Esophagus muscularis mucosa (tissue), 4 donors: ENCODE measurements around the gene NUP98. TPM values are rescaled to one million over a fixed set of nuclear protein-coding genes. Genes with fewer than 3 reads are reported as not detected.

Experiments used
- DNase-seq: peaks from one replicate; pipeline ENCODE4 v3.0.0-alpha.2; 2017; ENCODE audit errors: extremely low spot score
- H3K27ac ChIP-seq, 4 donors: fragments of 200-600 bp; sonication (generic); replicated peaks in 1 of 4; 1 replicate in 3 of 4; 2 replicates in 1 of 4; pipeline ENCODE4 v1.5.1; 2016 to 2019; ENCODE audit warnings: mild to moderate bottlenecking in 1 of 4
- H3K27me3 ChIP-seq, 4 donors: fragments of 200-600 bp; sonication (generic); one replicate each; pipeline versions ENCODE4 v1.5.1 to v1.6.0; 2016 to 2019
- H3K36me3 ChIP-seq, 4 donors: fragments of 200-600 bp; sonication (generic); one replicate each; pipeline ENCODE4 v1.5.1; 2016 to 2019
- H3K4me1 ChIP-seq, 4 donors: fragments of 200-600 bp; sonication (generic); one replicate each; pipeline ENCODE4 v1.5.1; 2016 to 2019
- H3K4me3 ChIP-seq, 4 donors: fragments of 200-600 bp; sonication (generic); 1 replicate in 2 of 4; 2 replicates in 2 of 4; pipeline ENCODE4 v1.5.1; 2016 to 2019; ENCODE audit warnings: mild to moderate bottlenecking in 4 of 4, moderate library complexity in 1 of 4
- H3K9me3 ChIP-seq, 4 donors: fragments of 200-600 bp; sonication (generic); 1 replicate in 3 of 4; 2 replicates in 1 of 4; pipeline ENCODE4 v1.5.1; 2016 to 2019
- EP300 ChIP-seq: sonication (generic); formaldehyde crosslinking; IDR thresholded peaks from one replicate; pipeline ENCODE4 v1.6.1; 2017; ENCODE audit warnings: antibody characterized with exemption
- POLR2A ChIP-seq: fragments of 450-650 bp; IDR thresholded peaks from one replicate; pipeline ENCODE4 v1.6.1; 2017; ENCODE audit warnings: antibody characterized with exemption, moderate library complexity, mild to moderate bottlenecking, low read depth
- POLR2AphosphoS5 ChIP-seq, 2 donors: sonication (generic); formaldehyde crosslinking; IDR thresholded peaks; one replicate each; pipeline ENCODE4 v1.6.1; 2017; ENCODE audit warnings: antibody characterized with exemption in 2 of 2
- WGBS: methylation state at CpG from one replicate; pipeline ENCODE4 v1.1.5; 2018; 5-methylcytosine and 5-hydroxymethylcytosine counted together
- intact Hi-C: fragments of 100-400 bp; cut with DNase I; formaldehyde crosslinking; loops from one replicate; pipeline ENCODE4 v1.15.1; 2023
- total RNA-seq, 4 donors: library from RNA; depleted of rRNA; stranded (reverse); fragments of >200 nt; gene quantifications; one replicate each; pipeline versions ENCODE4 v1.1.0 to v1.2.1, GENCODE V29; 2016
- TF ChIP-seq, protein P1 (sequence below), 3 experiments: fragments of 200-600 bp in 2 of 3; fragments of 450-650 bp in 1 of 3; sonication (generic) in 2 of 3; IDR thresholded peaks; one replicate each; pipeline ENCODE4 v1.5.1; 2017 to 2019; ENCODE audit warnings: antibody characterized with exemption in 3 of 3, mild to moderate bottlenecking in 2 of 3, moderate library complexity in 1 of 3

Gene NUP98
- total RNA-seq, 4 donors from 2014 or later, result 67.7 to 117 (median 89.8) TPM

DNA sequence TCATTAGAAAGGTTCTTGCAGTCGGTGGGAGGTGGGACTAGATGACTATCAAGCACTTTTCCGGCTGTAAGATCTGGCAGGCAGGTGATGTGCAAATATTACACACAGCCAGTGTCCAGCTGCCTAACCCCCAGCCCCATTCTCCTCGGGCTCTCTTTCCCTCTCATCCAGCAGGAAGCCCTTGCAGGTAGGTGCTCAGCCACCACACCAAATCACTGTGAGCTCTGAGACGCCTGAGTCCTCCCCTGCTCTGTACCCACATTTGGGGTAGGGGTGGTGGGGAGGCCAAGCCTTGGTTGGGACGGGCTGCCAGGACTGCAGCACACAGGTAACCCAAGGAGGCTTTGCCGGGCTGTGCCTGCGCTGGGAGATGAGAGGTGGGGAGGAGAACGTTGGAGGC, 156.2 kb downstream of the NUP98 start:
- intact Hi-C loops, result no loop called here
- Histone ChIP-seq H3K36me3 (no peaks in the 10 kb centered on the region), H3K4me3 (peak overlapping the region in 1 of 4 donors; percentile 66), H3K9me3 (no peaks in the 10 kb centered on the region), H3K27me3 (peaks cover 0 to 9% (median 0%) of the 10 kb centered on the region in 4 donors), H3K27ac (no peak overlapping the region), H3K4me1 (peaks cover 11 to 22% (median 19%) of the 10 kb centered on the region in 4 donors)
- no peak for DNase-seq
- TF ChIP-seq, protein P1, sequence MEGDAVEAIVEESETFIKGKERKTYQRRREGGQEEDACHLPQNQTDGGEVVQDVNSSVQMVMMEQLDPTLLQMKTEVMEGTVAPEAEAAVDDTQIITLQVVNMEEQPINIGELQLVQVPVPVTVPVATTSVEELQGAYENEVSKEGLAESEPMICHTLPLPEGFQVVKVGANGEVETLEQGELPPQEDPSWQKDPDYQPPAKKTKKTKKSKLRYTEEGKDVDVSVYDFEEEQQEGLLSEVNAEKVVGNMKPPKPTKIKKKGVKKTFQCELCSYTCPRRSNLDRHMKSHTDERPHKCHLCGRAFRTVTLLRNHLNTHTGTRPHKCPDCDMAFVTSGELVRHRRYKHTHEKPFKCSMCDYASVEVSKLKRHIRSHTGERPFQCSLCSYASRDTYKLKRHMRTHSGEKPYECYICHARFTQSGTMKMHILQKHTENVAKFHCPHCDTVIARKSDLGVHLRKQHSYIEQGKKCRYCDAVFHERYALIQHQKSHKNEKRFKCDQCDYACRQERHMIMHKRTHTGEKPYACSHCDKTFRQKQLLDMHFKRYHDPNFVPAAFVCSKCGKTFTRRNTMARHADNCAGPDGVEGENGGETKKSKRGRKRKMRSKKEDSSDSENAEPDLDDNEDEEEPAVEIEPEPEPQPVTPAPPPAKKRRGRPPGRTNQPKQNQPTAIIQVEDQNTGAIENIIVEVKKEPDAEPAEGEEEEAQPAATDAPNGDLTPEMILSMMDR (IDR thresholded peaks at IDR 0.05), result no peak
- WGBS, result 70% methylated on average over 8 of the region's 8 CpGs

DNA sequence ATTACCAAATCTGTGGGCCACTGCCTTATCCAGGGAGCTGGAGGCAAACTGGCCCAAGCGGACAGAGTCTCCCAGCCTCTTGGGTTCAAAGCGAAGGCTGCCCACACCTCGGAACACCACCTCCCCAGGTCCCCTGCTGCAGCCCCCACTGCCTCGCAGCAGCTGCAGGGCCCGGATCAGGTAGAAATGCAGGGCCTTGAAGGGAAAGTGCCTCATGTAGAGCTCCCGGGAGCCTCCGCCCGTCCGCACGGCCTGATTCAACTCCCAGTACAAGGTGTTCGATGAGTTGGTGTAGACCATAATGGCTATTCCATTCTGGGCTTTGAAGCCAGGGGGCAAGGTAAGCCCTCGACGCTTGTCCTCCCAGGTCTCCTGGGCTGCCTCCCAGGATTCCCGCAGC, 157.5 kb downstream of the NUP98 start:
- Histone ChIP-seq H3K4me1 (peaks cover 11 to 22% (median 19%) of the 10 kb centered on the region in 4 donors), H3K27me3 (peaks cover 0 to 5% (median 0%) of the 10 kb centered on the region in 4 donors), H3K36me3 (no peaks in the 10 kb centered on the region), H3K4me3 (no peak overlapping the region), H3K9me3 (no peaks in the 10 kb centered on the region), H3K27ac (no peak overlapping the region)
- WGBS, result 92% methylated on average over 13 of the region's 14 CpGs
- intact Hi-C loops, result no loop called here
- TF ChIP-seq POLR2AphosphoS5 (IDR thresholded peaks at IDR 0.05) (no peak), POLR2A (no peak), EP300 (no peak)
- TF ChIP-seq, protein P1 (IDR thresholded peaks at IDR 0.05), result no peak
- no peak for DNase-seq

DNA sequence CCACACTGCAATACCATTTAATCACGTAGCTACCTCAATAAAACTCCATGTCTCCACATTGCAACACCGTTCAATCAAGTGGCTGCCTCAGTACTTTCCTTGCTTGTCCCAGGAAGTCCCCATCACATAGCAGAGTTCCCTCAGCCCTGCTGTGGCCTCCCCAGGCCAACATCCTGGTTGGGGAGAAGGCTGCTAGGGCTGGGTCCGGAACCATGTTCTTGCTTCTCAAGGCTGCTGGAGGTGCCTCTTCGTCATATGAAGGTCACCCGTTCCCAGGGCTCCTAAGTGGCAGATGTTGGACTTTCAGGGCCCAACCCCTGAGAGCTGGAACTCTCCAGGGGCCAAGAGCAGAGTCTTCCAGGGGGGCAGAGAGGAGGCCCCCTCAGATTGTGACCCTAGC, 158.8 kb downstream of the NUP98 start:
- no peak for DNase-seq
- Histone ChIP-seq H3K4me1 (peaks cover 9 to 22% (median 18%) of the 10 kb centered on the region in 4 donors), H3K27me3 (peaks cover 0 to 5% (median 0%) of the 10 kb centered on the region in 4 donors), H3K27ac (no peak overlapping the region), H3K36me3 (no peaks in the 10 kb centered on the region), H3K4me3 (no peak overlapping the region), H3K9me3 (no peaks in the 10 kb centered on the region)
- TF ChIP-seq EP300 (no peak), POLR2A (no peak), POLR2AphosphoS5 (IDR thresholded peaks at IDR 0.05) (no peak)
- TF ChIP-seq, protein P1 (IDR thresholded peaks at IDR 0.05), result no peak
- WGBS, result 97% methylated on average over 3 of the region's 5 CpGs
- intact Hi-C loops, result no loop called here

DNA sequence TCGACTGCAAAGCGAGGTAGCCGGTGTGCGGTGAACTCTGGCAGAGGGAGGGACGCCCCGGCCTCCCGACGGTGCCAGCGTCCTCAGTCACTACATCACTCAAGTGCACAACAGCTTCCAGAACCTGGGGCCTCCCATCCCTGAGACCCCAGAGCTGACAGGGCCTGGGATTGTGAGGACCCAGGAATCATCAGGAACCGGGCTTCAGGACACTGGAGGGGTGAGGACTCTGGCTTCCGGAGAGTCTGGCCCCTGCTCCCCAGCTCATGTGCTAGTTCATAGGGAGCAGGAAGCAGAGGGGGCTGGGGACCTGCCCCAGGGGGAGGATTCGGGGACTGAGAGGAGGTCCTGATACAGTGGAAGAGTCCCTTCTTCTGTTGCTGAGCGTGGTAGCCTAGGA, 160.2 kb downstream of the NUP98 start:
- H3K27ac ChIP-seq, result no peak overlapping the region
- 96% methylated on average over 7 of the region's 13 CpGs for WGBS
- H3K27me3 ChIP-seq, result peaks cover 0 to under 1% (median 0%) of the 10 kb centered on the region in 4 donors
- DNase-seq, result no peak
- no peak for TF ChIP-seq EP300
- TF ChIP-seq POLR2A, result no peak
- TF ChIP-seq, protein P1 (IDR thresholded peaks at IDR 0.05), result no peak
- TF ChIP-seq POLR2AphosphoS5 (IDR thresholded peaks at IDR 0.05), result no peak
- no peaks in the 10 kb centered on the region for H3K9me3 ChIP-seq
- peaks cover 0 to 9% (median 5%) of the 10 kb centered on the region in 4 donors for H3K4me1 ChIP-seq
- H3K36me3 ChIP-seq, result no peaks in the 10 kb centered on the region
- intact Hi-C loops, result no loop called here
- no peak overlapping the region for H3K4me3 ChIP-seq

DNA sequence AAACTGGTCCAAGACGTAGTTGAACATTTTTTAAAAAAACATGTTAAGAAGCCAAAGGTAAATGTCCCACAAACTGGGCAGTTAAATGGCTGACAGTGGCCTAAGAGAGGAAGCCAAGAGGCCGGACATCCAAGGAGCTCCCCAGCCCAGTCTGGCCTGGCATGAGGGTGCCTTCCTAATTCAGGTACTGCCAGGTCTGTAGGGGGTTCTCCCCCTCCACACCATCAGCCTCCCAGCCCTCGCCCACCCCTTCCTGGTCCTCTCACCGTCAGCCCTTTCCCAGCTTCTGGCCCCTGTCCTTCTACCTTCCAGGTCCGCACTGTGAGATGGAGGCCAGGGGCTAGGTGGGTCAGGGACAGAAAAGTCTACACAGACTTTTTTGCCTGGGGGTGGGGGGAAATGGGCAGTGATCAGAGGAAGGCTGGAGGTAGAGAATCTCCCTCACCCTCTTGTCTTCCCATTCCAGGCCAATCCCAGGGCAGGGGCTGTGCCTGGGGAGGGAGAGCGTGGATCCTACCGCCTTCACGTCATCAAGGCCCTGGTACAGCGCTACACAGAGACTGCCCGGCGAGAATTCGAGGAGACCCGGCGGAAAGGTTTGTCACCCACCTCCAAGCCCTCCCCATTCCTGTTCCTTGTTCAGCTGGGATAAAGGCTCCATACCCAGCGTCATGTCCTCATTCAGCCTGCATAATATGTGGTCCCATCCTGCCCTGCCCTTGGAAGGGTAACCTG, 161.5 kb downstream of the NUP98 start:
- intact Hi-C loops, result no loop called here
- no peaks in the 10 kb centered on the region for H3K36me3 ChIP-seq
- H3K4me3 ChIP-seq, result no peak overlapping the region
- DNase-seq, result no peak
- H3K27me3 ChIP-seq, result no peaks in the 10 kb centered on the region
- TF ChIP-seq, protein P1 (IDR thresholded peaks at IDR 0.05), result no peak
- TF ChIP-seq EP300 (no peak), POLR2AphosphoS5 (IDR thresholded peaks at IDR 0.05) (no peak), POLR2A (no peak)
- WGBS, result 93% methylated on average over 15 of the region's 15 CpGs
- H3K9me3 ChIP-seq, result no peaks in the 10 kb centered on the region
- no peak overlapping the region for H3K27ac ChIP-seq
- no peaks in the 10 kb centered on the region for H3K4me1 ChIP-seq
